ENCODE data around the gene ARHGEF7.

The ARHGEF7 gene

DNA sequence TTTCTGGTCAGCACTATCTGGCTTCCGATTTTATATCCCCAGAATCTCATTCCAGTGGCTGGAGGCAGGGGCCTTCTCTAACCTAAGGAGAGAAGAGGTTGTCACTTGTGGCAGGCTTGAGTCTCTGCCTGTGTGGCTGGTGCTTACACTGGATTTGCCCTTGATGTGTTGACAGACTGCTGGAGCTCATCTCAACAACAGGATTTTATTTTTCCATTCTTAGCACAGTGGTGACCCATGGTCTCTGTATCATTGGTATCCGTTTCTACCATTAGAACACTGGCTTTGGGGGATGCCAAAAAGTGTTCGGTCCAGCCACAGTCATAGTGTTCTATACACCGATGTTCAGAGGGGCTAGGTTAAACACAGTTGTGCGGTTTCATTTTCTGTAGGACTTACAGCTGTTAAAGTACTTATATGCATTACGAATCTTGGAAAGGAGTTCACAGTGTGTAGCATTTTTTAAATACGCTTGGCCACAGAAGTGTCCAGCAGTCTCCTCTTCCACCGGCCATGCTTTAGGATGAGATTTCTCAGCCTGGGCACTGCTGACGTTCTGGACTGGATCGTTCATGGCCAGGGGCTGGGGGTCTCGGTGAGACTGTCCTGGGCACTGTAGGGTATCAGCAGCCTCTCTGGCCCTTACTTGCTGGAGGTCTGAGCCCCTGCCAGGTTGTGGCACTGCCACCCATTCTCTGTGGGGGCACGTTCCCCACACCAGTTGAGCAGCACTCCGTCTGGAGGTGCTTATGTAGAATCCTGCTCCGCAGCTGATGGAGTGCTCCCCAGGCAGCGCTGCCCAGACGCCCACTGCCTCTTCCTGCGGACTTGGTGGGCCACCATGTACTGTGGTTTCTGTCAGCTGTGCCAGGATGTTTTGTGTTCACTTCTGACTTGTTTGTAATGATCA, 163.9 kb downstream of the ARHGEF7 start:
- DNase-seq (ENCODE audit: low spot score), result no peak

DNA sequence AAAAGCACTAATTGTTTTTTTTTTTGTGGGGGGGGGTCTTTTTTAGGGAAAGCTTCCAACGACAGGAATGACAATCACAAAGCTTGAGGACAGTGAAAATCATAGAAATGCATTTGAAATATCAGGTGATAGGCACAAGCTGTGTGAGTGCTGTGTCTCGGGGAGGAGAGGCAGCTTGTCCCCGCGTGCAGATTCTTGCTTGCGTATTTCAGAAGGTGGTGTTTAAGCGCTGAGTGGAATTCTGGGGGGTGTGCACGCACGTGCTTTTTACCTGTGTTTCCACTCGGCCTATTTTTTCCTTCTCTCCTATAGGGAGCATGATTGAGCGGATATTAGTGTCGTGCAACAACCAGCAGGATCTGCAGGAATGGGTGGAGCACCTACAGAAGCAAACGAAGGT, 165.1 kb downstream of the ARHGEF7 start:
- DNase-seq (ENCODE audit: low spot score), result no peak

DNA sequence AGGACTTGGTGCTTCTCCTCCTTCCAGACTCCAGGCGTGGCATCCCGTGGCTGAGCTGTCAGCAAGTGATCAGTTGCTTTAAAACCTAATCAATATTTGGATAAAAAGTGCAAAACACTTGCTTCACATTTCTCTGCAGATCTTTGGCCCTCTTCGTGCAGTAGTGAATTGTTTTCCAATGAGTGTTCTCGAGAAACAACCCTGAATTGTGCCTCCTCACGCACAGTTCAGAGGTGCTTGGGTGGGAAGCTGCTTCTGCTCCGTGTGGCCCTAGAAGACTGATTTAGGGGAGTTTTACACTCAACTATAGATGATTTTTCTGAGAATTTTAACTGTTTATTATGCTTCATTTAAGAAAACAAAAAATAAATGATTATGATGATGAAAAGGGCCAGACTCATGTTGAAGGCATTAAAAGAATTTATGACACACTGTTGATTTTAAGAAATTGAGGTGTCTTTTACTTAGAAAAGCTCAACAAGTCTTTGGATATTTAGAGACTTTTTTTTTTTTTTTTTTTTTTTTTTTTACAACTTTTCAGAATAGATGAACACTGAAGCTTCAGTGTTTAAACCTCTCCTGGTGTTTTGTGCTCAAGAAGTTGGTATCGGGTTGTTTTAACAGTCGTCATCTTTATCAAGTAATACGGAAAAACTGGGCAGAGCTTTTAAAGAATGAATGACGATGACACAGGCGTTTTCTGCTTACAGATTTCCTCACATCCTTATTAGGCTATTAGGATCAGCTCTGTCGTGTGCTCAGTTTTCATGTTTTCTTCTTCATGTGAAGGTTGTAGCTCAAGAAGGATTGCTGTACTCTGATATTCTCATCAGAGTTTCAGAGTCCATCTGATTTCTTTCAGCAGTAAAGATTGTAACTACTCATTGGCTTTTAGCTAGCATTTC, 165.8 kb downstream of the ARHGEF7 start:
- no peak for DNase-seq (ENCODE audit: low spot score)

DNA sequence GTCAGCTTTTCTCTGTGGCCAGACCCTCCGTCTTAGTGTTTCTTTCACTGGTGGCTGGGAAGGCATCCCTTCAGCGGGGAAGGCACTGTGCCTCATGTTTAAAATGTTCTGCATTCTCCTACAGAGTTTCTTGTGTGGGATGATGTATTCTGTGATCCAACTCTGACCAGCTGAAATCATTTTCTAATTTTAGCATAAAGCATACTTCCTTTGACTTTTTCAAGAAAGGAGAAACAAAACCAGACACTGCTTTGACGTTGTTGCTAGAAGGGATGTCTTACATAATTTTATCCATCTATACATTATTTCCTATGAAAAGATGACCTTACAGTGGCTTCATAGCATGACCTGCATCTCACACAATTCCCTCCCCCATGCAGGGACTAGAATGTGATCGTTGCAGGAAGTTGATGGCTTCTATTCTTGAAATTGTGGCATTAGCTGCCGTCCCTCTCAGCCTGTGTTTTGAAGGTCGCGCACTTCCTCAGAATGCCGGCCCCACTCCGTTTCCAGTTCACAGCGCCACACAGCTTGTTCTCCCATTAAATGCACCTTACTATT, 166.7 kb downstream of the ARHGEF7 start:
- no peak for DNase-seq (ENCODE audit: low spot score)

DNA sequence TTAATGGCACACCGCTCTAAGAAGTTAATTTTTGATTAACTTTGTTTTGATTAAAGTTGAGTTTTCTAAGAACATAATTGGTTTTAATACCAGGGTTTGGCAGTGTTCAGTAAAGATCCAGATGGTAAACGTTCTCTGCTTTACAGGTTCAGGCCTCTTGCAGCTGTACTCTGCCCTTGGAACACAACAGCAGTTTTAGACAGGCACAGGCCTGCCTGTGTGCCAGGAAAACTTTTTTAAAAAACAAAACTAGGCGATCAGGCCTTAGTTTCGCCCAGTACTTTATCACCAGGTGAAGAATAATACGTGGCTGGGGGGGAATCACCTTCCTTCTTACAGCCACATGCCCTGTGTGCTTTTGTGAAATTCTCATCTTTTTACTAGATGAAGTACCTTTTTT, 167.3 kb downstream of the ARHGEF7 start:
- peak; percentile 50 for DNase-seq (ENCODE audit: low spot score)

DNA sequence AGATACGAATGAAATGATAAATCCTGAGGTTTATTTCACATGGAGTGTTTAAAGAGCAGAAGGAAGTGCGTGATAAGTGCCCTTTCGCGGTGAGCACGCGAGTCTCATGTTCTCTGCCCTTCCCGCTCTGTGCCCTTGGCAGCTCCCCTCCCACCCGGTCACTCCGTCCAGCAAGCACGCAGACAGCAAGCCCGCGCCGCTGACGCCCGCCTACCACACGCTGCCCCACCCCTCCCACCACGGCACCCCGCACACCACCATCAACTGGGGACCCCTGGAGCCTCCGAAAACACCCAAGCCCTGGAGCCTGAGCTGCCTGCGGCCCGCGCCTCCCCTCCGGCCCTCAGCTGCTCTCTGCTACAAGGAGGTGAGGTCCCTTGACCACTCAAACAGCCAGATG, 167.9 kb downstream of the ARHGEF7 start:
- DNase-seq (ENCODE audit: low spot score), result no peak

DNA sequence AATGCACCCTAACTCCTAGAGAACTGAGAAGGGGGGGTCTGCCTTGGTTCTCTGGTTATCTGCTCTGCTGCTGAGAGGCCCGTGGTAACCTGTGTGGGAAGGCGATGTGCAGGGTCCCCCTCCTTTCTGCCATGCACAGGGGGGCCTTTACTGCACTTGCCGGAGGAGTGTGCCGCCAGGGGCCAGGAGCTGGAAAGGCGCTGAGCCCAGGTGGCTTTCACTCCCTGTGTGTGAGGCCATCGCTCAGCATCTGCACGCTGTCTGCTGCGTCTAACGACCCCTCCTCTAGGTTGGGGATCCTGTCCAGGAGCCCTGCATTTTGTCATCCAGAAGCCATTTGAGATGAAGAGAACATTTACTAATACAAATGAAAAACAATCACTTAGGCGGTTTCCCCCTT, 168.3 kb downstream of the ARHGEF7 start:
- no peak for DNase-seq (ENCODE audit: low spot score)

DNA sequence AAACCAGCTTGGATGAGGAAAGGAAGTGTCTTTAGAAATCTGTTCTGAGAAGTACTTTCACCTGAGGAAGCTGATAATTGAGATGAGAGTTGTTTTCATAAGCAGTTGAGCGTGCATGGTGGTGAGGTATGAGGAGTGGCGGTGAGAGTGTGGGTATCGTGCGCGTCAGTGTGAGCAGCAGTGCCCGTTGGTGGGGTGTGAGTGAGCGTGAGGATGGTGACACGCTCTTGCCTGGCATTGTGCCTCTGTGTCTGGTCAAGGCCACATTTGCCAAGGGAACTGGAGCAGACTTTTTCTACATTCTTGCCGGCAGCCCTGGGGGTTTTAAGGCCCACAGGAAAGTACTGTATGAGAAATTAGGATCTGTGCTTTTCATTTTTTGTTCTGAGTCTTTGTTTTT, 168.9 kb downstream of the ARHGEF7 start:
- no peak for DNase-seq (ENCODE audit: low spot score)

DNA sequence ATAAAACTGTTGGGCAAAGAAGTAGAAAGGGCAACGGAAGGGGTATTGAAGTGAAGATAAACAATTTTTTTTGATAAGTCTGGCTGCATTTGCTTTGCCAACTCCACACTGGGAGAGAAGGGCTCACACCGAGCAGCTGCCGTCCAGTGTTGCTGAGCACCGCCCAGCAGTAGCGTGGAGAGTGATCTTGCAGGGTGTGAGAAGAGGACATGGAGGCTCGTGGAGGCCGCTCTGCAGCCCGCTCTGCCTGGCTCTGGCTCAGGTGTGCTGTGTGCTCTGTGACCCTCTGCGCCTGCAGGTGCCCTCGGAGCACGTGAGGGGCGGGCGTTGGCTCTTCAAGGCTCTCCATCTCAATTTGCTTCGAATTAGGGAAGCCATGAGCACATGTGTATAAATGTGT, 169.5 kb downstream of the ARHGEF7 start:
- no peak for DNase-seq (ENCODE audit: low spot score)

DNA sequence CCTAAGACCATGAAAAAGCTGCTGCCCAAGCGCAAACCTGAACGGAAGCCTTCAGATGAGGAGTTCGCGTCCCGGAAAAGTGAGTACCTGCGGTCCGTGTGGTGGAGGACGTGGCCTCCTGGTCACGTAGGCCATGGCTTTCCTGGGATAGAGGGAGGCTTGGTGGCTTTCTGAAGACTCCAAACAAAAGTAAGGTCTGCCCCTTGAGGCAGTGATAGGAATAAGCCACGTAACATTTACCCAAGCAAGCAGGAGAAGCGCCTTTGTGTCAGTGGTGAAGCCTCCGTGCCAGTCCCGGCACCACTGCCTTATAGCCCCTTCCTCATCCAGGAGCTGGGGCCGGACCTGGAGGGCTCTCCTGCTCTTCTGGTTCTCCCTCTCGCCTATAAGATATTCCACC, 171.1 kb downstream of the ARHGEF7 start:
- DNase-seq (ENCODE audit: low spot score), result no peak

DNA sequence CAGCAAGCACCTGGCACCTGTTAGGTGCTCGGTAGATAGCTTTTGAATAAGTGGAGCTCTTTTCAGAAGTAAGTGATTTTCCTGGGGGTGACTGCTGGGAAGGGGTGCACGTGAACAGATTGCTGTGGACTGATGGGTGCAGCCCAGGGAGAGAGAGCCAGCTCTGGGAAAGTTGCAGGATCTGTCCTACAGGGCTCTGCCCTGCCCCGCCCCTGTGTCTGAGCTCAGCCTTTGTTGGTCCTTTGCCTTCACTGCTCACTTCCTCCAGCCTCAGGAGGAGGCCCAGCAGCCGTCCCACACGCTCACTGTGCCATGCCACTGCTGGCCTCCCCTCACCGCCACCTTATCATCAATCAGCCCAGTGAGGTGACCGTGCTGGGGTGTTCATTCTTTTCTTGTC, 171.6 kb downstream of the ARHGEF7 start:
- no peak for DNase-seq (ENCODE audit: low spot score)

DNA sequence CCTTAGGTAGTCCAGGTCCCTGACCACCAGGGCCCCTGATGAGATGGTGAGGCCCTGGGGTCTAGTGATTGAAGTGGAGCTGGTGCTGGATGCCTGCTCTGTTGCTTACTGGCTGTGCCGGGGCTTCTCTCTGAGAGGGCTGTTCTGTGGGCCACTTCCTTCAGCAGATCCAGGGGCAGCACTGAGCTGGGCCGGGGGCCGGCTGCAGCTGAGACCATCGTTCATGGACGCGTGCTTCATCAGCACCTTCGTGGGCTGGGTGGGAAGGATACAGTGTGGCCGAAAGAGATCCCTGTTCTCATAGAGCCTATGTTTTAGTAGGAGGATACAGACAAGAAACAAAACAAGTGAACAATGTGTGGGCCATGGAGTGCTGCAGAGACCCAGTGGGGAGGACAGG, 172.1 kb downstream of the ARHGEF7 start:
- no peak for DNase-seq (ENCODE audit: low spot score)

DNA sequence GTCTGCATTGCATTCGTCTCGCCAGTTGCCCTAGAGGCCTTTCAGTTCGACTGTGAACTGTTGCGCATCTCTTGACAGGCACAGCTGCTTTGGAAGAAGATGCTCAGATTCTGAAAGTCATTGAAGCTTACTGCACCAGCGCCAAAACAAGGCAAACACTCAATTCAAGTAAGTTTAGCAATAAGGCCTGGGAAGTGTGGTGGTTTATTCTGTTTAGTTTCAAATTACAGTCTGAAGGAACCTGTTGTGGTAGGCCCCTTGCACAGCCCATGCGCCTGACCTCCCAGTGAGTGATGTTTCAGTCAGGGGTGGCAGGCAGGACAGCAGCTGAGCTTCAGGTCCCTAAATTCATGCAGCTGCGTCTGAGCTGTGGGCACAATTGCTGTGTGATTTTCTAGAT, 173.2 kb downstream of the ARHGEF7 start:
- DNase-seq (ENCODE audit: low spot score), result no peak

DNA sequence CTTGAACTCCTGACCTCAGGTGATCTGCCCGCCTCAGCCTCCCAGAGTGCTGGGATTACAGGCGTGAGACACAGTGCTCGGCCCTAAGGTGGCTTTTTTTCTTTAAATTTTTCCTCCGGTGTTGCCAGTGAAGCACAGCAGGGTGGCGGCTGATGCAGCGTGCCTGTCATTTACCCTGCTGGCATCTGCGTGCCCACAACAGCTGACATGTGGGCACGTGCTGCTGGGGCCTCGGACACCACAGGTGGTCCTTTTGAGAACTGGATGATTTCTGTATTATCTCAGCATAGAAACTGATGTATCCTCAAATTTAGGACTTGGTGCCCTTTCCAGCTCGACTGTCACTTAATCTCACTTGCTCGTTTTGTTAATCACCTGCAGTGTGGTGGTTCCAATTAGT, 174.1 kb downstream of the ARHGEF7 start:
- DNase-seq (ENCODE audit: low spot score), result no peak

DNA sequence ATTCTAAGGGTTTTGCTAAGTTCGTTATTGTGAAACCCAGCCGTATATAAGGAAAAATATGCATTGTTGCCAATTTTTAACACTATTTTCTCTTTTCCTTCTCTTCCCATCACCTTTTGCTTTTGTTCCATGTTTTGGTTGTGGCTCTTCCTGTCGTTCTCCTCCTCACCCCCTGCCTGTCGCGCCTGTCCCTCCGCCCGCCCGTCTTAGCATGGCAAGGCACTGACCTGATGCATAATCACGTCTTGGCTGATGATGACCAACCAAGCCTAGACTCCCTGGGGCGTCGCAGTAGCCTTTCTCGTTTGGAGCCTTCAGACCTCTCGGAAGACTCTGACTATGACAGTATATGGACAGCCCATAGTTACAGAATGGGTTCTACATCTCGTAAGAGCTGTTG, 176.8 kb downstream of the ARHGEF7 start:
- DNase-seq (ENCODE audit: low spot score), result no peak

DNA sequence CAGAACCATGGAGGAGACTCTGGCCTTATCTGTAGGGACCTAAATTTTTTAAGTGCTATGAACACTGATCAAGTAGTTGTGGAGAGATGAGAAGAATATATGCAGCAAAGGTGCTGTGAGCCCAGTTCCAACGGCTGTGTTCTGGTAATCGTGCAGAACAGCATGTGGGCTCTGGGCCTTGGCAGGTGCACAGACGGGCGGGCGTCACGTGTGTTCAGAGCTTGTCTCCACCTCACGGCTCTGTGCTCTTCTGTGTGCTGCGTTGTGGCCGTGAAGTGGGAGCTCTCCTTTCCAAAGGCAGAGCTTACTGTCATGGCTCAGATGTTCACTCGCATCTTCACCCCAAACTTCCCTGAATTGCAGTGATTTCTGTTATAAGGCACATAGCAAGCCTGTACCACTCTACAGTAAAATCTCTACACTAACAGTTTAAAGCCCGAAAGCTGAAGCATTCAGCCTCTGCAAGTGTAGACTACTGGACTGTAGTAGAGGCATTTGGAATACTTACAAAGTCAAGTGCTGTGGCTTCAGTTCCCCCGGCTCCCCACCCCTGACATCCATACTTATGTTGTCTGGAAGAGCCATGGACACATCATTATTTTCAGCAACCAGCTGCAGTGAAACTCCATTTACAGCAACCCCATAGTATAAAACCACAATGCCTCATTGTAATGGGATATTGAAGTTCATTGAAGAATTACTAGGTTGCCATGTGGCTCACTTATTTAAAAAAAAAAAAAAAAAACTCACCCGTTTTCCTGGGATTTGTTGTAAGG, 177.8 kb downstream of the ARHGEF7 start:
- no peak for DNase-seq (ENCODE audit: low spot score)

DNA sequence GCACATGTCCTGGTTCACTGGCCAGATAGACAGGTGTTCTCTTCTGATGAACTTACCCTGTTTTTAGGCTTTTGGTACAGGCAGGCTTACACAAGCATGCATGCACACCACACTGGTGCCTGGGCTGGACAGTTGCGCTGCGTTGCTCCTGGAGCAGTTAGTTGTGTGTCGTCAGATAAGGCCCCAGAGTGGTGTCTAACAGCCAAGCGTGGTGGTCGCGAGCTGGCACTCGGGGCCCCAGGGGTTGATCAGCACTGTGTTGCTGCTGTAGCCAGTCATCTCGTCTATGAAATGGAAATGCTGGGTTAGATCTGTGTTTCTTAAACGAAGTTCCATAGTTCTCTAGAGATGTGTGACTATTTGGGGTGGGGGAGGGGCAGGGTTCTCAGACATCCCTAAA, 180.8 kb downstream of the ARHGEF7 start:
- no peak for DNase-seq (ENCODE audit: low spot score)

DNA sequence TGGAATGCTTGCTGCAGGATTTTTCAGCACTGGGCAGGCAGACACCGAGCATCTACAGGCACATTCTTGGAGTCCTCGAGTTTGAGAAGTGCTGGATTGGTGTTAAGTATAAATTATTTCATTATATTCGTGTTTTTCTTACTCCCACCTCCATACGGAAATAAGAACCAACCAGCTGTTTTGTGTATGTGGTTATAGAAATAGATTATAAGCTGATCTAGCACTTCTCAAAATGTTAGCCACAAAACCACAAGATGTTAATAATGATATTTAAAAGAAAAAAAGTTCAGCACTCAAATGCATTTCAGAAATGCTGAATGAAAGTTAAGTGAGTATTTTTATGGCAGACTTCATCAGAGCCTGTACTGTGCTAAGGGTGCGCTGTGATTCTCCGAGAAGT, 181.3 kb downstream of the ARHGEF7 start:
- no peak for DNase-seq (ENCODE audit: low spot score)

DNA sequence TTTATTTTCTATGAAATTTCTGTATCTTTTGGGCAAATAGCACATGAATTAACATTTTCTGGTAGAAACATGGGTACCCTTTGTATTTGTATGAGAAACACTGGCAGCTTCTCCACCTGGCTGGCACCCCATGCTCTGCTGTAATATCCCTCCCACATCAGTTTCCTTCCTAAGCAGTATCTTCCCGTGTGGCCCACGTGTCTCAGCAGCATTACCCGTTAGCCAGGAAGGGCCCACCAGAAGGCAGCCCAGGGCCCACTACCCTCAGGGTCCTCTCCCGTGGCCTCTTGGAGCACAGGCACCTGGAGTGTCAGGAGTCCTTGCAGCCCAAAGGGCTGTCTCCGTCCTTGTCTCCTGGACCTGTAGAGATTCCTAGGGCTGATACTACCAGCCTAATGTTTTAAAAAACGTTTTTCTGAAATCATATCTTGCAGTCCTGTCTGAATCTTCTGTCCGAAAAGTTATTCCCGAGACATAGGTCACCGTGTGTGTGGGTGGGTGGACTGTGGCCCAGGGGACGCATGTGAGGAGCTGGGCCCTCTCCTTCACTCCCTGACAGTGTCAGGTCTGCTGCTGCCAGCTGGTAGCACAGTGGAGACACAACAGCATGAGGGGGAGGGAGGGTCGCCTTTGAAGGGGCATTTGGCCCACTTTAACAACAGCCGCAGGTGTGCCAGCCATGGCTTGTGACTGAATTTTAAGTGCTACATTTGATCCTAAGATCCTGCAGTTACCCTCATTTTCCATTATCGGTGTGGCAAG, 183.3 kb downstream of the ARHGEF7 start:
- no peak for DNase-seq (ENCODE audit: low spot score)

DNA sequence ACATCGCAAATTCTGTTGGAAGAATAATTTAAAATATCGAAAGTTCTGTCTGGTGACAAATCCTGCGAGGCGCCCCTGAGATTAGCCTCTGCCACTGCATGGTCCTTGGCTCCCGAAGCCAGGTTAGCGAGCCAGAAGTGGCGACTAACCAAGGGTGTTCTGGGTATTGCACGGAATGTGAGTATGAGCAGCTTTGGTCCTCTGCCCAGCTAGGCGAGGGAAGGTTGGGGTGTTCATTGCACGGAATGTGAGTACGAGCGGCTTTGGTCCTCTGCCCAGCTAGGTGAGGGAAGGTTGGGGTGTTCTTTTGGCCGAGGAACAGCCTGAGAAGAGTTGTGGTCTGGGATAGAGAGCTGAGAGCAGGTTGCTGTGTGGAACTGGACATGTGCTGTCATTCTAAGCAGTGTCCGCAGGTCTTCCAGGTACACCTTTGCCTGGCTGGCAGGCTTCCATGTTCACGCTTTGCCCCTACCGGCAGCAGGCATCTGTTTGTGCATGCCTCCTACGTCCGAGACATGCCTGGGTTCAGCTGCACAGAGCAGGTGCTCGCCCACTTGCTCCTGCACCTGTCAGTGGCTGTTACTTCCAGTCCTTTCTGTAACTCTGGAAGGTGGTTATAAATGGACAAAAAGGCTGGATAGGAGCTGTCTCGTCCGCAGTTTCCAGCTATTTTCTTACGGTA, 187.1 kb downstream of the ARHGEF7 start:
- DNase-seq (ENCODE audit: low spot score), result no peak

DNA sequence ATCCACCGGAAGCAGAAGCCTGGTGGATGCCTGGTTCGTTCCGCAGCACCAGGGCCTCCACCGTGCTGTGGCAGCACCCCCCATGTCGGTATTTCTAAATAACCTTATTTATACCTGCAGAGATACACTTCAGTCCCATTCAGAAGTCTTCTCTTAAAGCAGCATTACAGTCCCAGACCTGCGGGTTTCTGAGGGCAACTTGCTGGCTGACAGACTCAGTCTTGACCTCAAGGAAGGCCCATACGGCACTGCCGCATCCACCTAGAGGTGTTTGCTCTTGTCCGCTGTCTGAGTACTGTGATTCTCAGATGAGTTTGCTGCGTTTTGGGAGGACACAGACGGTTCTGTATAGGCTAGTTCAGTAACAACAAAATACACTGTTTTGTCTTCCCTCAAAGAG, 188.4 kb downstream of the ARHGEF7 start:
- no peak for DNase-seq (ENCODE audit: low spot score)
